GM20000 (cell line): Measurements from ENCODE around the gene C9.
"Not testable (repeated sequence)": the region's sequence is repeated elsewhere in the genome, so short reads cannot be mapped to it uniquely, and the experiment has no call there.

Experiments
- DNase-seq: peaks from one replicate; pipeline ENCODE4 v3.0.0; 2012; ENCODE audit warnings: low spot score
- CTCF ChIP-seq: IDR thresholded peaks from 2 replicates; pipeline ENCODE4 v1.5.1; 2012; ENCODE audit warnings: mild to moderate bottlenecking, control low read depth; ENCODE audit errors: extremely low read depth, missing control alignments

Gene C9

GRCh38 chr5:39240750-39241149, 123.5 kb downstream of the C9 start:
- no peak for DNase-seq
- TF ChIP-seq CTCF, result no peak

GRCh38 chr5:39238366-39239105, 125.8 kb downstream of the C9 start:
- no peak for DNase-seq
- no peak for TF ChIP-seq CTCF

GRCh38 chr5:39236718-39237117, 127.6 kb downstream of the C9 start:
- no peak for TF ChIP-seq CTCF
- DNase-seq, result no peak

- DNase-seq, result no peak
- no peak for TF ChIP-seq CTCF
These were observed 128.6 kb downstream of the C9 start for GRCh38 chr5:39235648-39236047.

GRCh38 chr5:39234494-39234893, 129.8 kb downstream of the C9 start:
- not testable (repeated sequence) for DNase-seq
